Measurements from ENCODE around the gene TMEM178B.

- TF ChIP-seq CTCF (IDR thresholded peaks at IDR 0.05) (no peak), POLR2A (IDR thresholded peaks at IDR 0.05; ENCODE audit: low read length) (no peak), CHD4 (IDR thresholded peaks at IDR 0.05; ENCODE audit: borderline replicate concordance) (no peak)
These were observed 313.8 kb downstream of the TMEM178B start for GRCh38 chr7:141387521-141388217.

Measured in A549 (cell line).